Liver (tissue), 9 donors: ENCODE results near the gene SSNA1. TPM values are rescaled to one million over a fixed set of nuclear protein-coding genes. Genes with fewer than 3 reads are reported as not detected.

Experiments
- DNase-seq: peaks from one replicate; pipeline ENCODE4 v3.0.0-alpha.2; 2017; ENCODE audit warnings: low spot score
- H3K27ac ChIP-seq, 2 donors: one replicate each; pipeline ENCODE4 v1.7.0; 2013; ENCODE audit warnings: inconsistent platforms in 2 of 2, low read length in 2 of 2, control low read depth in 1 of 2, low read depth in 1 of 2, mild to moderate bottlenecking in 1 of 2
- H3K27me3 ChIP-seq, 4 donors: one replicate each; pipeline versions ENCODE4 v1.6.1 to v1.7.0; 2013; ENCODE audit warnings: low read length in 3 of 4, inconsistent platforms in 1 of 4, mild to moderate bottlenecking in 1 of 4, moderate library complexity in 1 of 4; ENCODE audit not compliant: control insufficient read depth in 4 of 4, insufficient read depth in 4 of 4
- H3K36me3 ChIP-seq, 4 donors: one replicate each; pipeline versions ENCODE4 v1.6.1 to v1.7.0; 2013; ENCODE audit warnings: low read length in 3 of 4, mild to moderate bottlenecking in 3 of 4, low read depth in 1 of 4, moderate library complexity in 1 of 4; ENCODE audit not compliant: control insufficient read depth in 4 of 4, insufficient read depth in 3 of 4
- H3K4me1 ChIP-seq, 4 donors: one replicate each; pipeline versions ENCODE4 v1.6.1 to v1.7.0; 2013; ENCODE audit warnings: low read length in 3 of 4, mild to moderate bottlenecking in 3 of 4, moderate library complexity in 1 of 4; ENCODE audit not compliant: control insufficient read depth in 4 of 4, insufficient read depth in 4 of 4
- H3K4me3 ChIP-seq, 3 donors: one replicate each; pipeline versions ENCODE4 v1.6.1 to v1.7.0; 2013; ENCODE audit warnings: low read length in 3 of 3, control low read depth in 1 of 3, low read depth in 1 of 3, mild to moderate bottlenecking in 1 of 3
- H3K9ac ChIP-seq, 2 donors: one replicate each; pipeline ENCODE4 v1.7.0; 2013; ENCODE audit warnings: low read length in 2 of 2, mild to moderate bottlenecking in 2 of 2, moderate library complexity in 2 of 2, control low read depth in 1 of 2, low read depth in 1 of 2
- H3K9me3 ChIP-seq, 4 donors: one replicate each; pipeline versions ENCODE4 v1.6.1 to v1.7.0; 2013; ENCODE audit warnings: low read length in 3 of 4; ENCODE audit not compliant: control insufficient read depth in 4 of 4
- ATF3 ChIP-seq: IDR thresholded peaks from 2 replicates; pipeline ENCODE4 v1.6.1; 2016; ENCODE audit warnings: antibody characterized with exemption
- CTCF ChIP-seq: fragments of 150-350 bp; IDR thresholded peaks from 2 replicates; pipeline ENCODE4 v1.5.1; 2017; ENCODE audit warnings: improper control_type of control experiment, low read depth, low read length; ENCODE audit not compliant: missing input control
- EGR1 ChIP-seq, 2 donors: IDR thresholded peaks; 2 replicates each; pipeline ENCODE4 v1.6.1; 2016 to 2018; ENCODE audit warnings: antibody characterized with exemption in 2 of 2, low read depth in 2 of 2
- FOXA1 ChIP-seq: IDR thresholded peaks from 2 replicates; pipeline ENCODE4 v1.6.1; 2016; ENCODE audit warnings: antibody characterized with exemption
- FOXA2 ChIP-seq: IDR thresholded peaks from 2 replicates; pipeline ENCODE4 v1.6.1; 2016; ENCODE audit warnings: antibody characterized with exemption
- GABPA ChIP-seq, 2 donors: IDR thresholded peaks in 1 of 2; conservative IDR thresholded peaks in 1 of 2; 2 replicates each; pipeline ENCODE4 v1.6.1; 2016; ENCODE audit warnings: antibody characterized with exemption in 2 of 2, mild to moderate bottlenecking in 1 of 2, moderate library complexity in 1 of 2
- HNF4A ChIP-seq, 2 donors: conservative IDR thresholded peaks; 2 replicates each; pipeline ENCODE4 v1.6.1; 2016; ENCODE audit warnings: antibody characterized with exemption in 2 of 2, mild to moderate bottlenecking in 2 of 2
- HNF4G ChIP-seq: IDR thresholded peaks from 2 replicates; pipeline ENCODE4 v1.6.1; 2016; ENCODE audit warnings: antibody characterized with exemption
- JUND ChIP-seq, 2 donors: IDR thresholded peaks; 2 replicates each; pipeline ENCODE4 v1.6.1; 2016; ENCODE audit warnings: antibody characterized with exemption in 2 of 2
- NR2F2 ChIP-seq: IDR thresholded peaks from 2 replicates; pipeline ENCODE4 v1.6.1; 2016; ENCODE audit warnings: antibody characterized with exemption
- RAD21 ChIP-seq, 2 donors: IDR thresholded peaks; 2 replicates each; pipeline ENCODE4 v1.6.1; 2016; ENCODE audit warnings: antibody characterized with exemption in 2 of 2, mild to moderate bottlenecking in 2 of 2
- RXRA ChIP-seq, 2 donors: IDR thresholded peaks; 2 replicates each; pipeline ENCODE4 v1.6.1; 2017 to 2018; ENCODE audit warnings: antibody characterized with exemption in 2 of 2, mild to moderate bottlenecking in 1 of 2
- SP1 ChIP-seq: IDR thresholded peaks from 2 replicates; pipeline ENCODE4 v1.6.1; 2018; ENCODE audit warnings: antibody characterized with exemption, mild to moderate bottlenecking
- TAF1 ChIP-seq: conservative IDR thresholded peaks from 2 replicates; pipeline ENCODE4 v1.6.1; 2016; ENCODE audit warnings: antibody characterized with exemption, mild to moderate bottlenecking
- YY1 ChIP-seq: IDR thresholded peaks from 2 replicates; pipeline ENCODE4 v1.6.1; 2016; ENCODE audit warnings: antibody characterized with exemption, mild to moderate bottlenecking
- WGBS: extraction: QIAGEN DNeasy Blood & Tissue Kit; methylation state at CpG from one replicate; pipeline ENCODE4 v1.1.7; 2013; 5-methylcytosine and 5-hydroxymethylcytosine counted together
- polyA plus RNA-seq, 2 donors: library from polyadenylated mRNA; stranded (reverse) in 1 of 2; unstranded in 1 of 2; fragments of 200-250 nt in 1 of 2; fragments of >200 nt in 1 of 2; fragmentation: Nextera tagmentation in 1 of 2; extraction: Ambion mirVana in 1 of 2; gene quantifications; one replicate each; pipeline versions ENCODE4 v1.2.1 to v1.2.3, GENCODE V29; 2013 to 2015
- total RNA-seq, 2 donors: library from RNA; depleted of rRNA; stranded (reverse); fragments of >200 nt; gene quantifications; one replicate each; pipeline ENCODE4 v1.2.3, GENCODE V29; 2014
- TF ChIP-seq, protein P1 (sequence below): IDR thresholded peaks from 2 replicates; pipeline ENCODE4 v1.6.1; 2016; ENCODE audit warnings: antibody characterized with exemption
- TF ChIP-seq, protein P2 (sequence below): IDR thresholded peaks from 2 replicates; pipeline ENCODE4 v1.6.1; 2016; ENCODE audit warnings: antibody characterized with exemption
- TF ChIP-seq, protein P3 (sequence below): IDR thresholded peaks from 2 replicates; pipeline ENCODE4 v1.6.1; 2016; ENCODE audit warnings: antibody characterized with exemption, mild to moderate bottlenecking
- donor health status: healthy.
- donor health status: healthy.
- donor health status: healthy.
- donor health status: healthy.
- donor health status: healthy.

Gene SSNA1
- total and polyA plus RNA-seq, 4 donors: 29.8 to 44.2 (median 40.3) TPM

- H3K4me3 ChIP-seq: no peak overlapping the region
- H3K27ac ChIP-seq: no peak overlapping the region
- WGBS: 65% methylated on average over 17 of the region's 17 CpGs
- no peak for DNase-seq
- H3K36me3 ChIP-seq: no peaks in the 10 kb centered on the region
- peaks cover 0 to 9% (median 3%) of the 10 kb centered on the region in 4 donors for H3K4me1 ChIP-seq
- TF ChIP-seq, protein P1, sequence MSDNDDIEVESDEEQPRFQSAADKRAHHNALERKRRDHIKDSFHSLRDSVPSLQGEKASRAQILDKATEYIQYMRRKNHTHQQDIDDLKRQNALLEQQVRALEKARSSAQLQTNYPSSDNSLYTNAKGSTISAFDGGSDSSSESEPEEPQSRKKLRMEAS: no peak
- TF ChIP-seq ATF3 (no peak), HNF4G (no peak), EGR1 (IDR thresholded peaks at IDR 0.05; ENCODE audit: low read depth in 2 of 2) (no peak), FOXA1 (no peak), RAD21 (IDR thresholded peaks at IDR 0.05) (no peak), CTCF (no peak), TAF1 (no peak), FOXA2 (no peak), YY1 (no peak), HNF4A (conservative IDR thresholded peaks at IDR 0.05) (no peak), GABPA (IDR thresholded peaks at IDR 0.05 in 1 of 2, conservative IDR thresholded peaks at IDR 0.05 in 1 of 2) (no peak), JUND (IDR thresholded peaks at IDR 0.05) (no peak), NR2F2 (no peak), SP1 (no peak), RXRA (IDR thresholded peaks at IDR 0.05) (no peak)
- TF ChIP-seq, protein P2, sequence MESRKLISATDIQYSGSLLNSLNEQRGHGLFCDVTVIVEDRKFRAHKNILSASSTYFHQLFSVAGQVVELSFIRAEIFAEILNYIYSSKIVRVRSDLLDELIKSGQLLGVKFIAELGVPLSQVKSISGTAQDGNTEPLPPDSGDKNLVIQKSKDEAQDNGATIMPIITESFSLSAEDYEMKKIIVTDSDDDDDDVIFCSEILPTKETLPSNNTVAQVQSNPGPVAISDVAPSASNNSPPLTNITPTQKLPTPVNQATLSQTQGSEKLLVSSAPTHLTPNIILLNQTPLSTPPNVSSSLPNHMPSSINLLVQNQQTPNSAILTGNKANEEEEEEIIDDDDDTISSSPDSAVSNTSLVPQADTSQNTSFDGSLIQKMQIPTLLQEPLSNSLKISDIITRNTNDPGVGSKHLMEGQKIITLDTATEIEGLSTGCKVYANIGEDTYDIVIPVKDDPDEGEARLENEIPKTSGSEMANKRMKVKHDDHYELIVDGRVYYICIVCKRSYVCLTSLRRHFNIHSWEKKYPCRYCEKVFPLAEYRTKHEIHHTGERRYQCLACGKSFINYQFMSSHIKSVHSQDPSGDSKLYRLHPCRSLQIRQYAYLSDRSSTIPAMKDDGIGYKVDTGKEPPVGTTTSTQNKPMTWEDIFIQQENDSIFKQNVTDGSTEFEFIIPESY: no peak
- TF ChIP-seq, protein P3, sequence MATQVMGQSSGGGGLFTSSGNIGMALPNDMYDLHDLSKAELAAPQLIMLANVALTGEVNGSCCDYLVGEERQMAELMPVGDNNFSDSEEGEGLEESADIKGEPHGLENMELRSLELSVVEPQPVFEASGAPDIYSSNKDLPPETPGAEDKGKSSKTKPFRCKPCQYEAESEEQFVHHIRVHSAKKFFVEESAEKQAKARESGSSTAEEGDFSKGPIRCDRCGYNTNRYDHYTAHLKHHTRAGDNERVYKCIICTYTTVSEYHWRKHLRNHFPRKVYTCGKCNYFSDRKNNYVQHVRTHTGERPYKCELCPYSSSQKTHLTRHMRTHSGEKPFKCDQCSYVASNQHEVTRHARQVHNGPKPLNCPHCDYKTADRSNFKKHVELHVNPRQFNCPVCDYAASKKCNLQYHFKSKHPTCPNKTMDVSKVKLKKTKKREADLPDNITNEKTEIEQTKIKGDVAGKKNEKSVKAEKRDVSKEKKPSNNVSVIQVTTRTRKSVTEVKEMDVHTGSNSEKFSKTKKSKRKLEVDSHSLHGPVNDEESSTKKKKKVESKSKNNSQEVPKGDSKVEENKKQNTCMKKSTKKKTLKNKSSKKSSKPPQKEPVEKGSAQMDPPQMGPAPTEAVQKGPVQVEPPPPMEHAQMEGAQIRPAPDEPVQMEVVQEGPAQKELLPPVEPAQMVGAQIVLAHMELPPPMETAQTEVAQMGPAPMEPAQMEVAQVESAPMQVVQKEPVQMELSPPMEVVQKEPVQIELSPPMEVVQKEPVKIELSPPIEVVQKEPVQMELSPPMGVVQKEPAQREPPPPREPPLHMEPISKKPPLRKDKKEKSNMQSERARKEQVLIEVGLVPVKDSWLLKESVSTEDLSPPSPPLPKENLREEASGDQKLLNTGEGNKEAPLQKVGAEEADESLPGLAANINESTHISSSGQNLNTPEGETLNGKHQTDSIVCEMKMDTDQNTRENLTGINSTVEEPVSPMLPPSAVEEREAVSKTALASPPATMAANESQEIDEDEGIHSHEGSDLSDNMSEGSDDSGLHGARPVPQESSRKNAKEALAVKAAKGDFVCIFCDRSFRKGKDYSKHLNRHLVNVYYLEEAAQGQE: no peak
- no peaks in the 10 kb centered on the region for H3K9me3 ChIP-seq
- no peak overlapping the region for H3K9ac ChIP-seq
- H3K27me3 ChIP-seq: peaks cover 7 to 14% (median 12%) of the 10 kb centered on the region in 4 donors
Measured at GRCh38 chr9:137160054-137160425, 28.4 kb upstream of the SSNA1 start.
